Panc1 (cell line): ENCODE results near the gene CD55. TPM values are rescaled to one million over a fixed set of nuclear protein-coding genes. Genes with fewer than 3 reads are reported as not detected.

Experiments used
- ATAC-seq: fragments of 200-7000 bp; cut with Tn5 transposase; 2 replicates; pipeline ENCODE4 v1.9.1; 2020; ENCODE audit warnings: mild to moderate bottlenecking, moderate library complexity
- BruUV-seq: library from RNA; stranded (reverse); fragments of 400-500 nt; replicated peaks from 2 replicates; lab custom pipeline; 2021; lab: Mats Ljungman, UMichigan
- CTCF ChIA-PET: fragments of 300-600 bp; sonication (Branson Sonifier 250); formaldehyde crosslinking; loops from one replicate; lab custom pipeline; 2022; ENCODE audit warnings: antibody characterized with exemption; lab: Charles Lee
- POLR2A ChIA-PET: fragments of 300-600 bp; sonication (Branson Sonifier 250); formaldehyde crosslinking; loops from one replicate; lab custom pipeline; 2022; ENCODE audit warnings: antibody characterized with exemption; lab: Charles Lee
- DNase-seq: peaks from one replicate; pipeline ENCODE4 v3.0.0-alpha.2; 2010; ENCODE audit warnings: low read depth, low spot score
- H3K27ac ChIP-seq: 2 replicates; pipeline ENCODE4 v1.5.1; 2011; ENCODE audit warnings: mild to moderate bottlenecking, low read length, inconsistent platforms
- H3K27me3 ChIP-seq: fragments of 200-500 bp; sonication (Bioruptor generic); 2 replicates; pipeline ENCODE4 v1.6.0; 2014; ENCODE audit warnings: low read length, inconsistent platforms; ENCODE audit not compliant: control insufficient read depth, insufficient read depth
- H3K36me3 ChIP-seq: fragments of 200-500 bp; sonication (Bioruptor generic); 2 replicates; pipeline ENCODE4 v1.5.1; 2014; ENCODE audit warnings: inconsistent platforms, mild to moderate bottlenecking, low read length, moderate library complexity; ENCODE audit not compliant: control insufficient read depth, insufficient read depth
- H3K4me1 ChIP-seq: 2 replicates; pipeline ENCODE4 v1.5.1; 2011; ENCODE audit warnings: inconsistent platforms, mild to moderate bottlenecking, low read length, moderate library complexity; ENCODE audit not compliant: control insufficient read depth, insufficient read depth
- H3K4me3 ChIP-seq, 2 experiments: 2 replicates each; pipeline ENCODE4 v1.5.1; 2011 to 2012; ENCODE audit warnings: low read depth in 2 of 2, low read length in 2 of 2, mild to moderate bottlenecking in 2 of 2, inconsistent platforms in 1 of 2, moderate library complexity in 1 of 2
- H3K9me3 ChIP-seq: fragments of 200-500 bp; sonication (Bioruptor generic); 2 replicates; pipeline ENCODE4 v1.5.1; 2014; ENCODE audit warnings: low read depth, mild to moderate bottlenecking, inconsistent platforms, low read length, moderate library complexity; ENCODE audit not compliant: control insufficient read depth, insufficient read depth
- CTCF ChIP-seq: fragments of 450-650 bp; IDR thresholded peaks from 2 replicates; pipeline ENCODE4 v1.5.1; 2017; ENCODE audit warnings: mild to moderate bottlenecking
- POLR2AphosphoS5 ChIP-seq: IDR thresholded peaks from 2 replicates; pipeline ENCODE4 v1.6.1; 2012; ENCODE audit warnings: mild to moderate bottlenecking, low read depth, low read length, moderate library complexity
- REST ChIP-seq, 2 experiments: IDR thresholded peaks; 2 replicates each; pipeline ENCODE4 v1.6.1; 2011 to 2012; ENCODE audit warnings: low read depth in 2 of 2, control low read depth in 1 of 2, low read length in 1 of 2, mild to moderate bottlenecking in 1 of 2, moderate library complexity in 1 of 2; ENCODE audit not compliant: insufficient read depth in 1 of 2
- SIN3A ChIP-seq: IDR thresholded peaks from 2 replicates; pipeline ENCODE4 v1.6.1; 2012; ENCODE audit warnings: low read depth, mild to moderate bottlenecking, low read length, moderate library complexity, borderline replicate concordance; ENCODE audit not compliant: insufficient read depth
- TCF7L2 ChIP-seq: IDR thresholded peaks from 2 replicates; pipeline ENCODE4 v1.6.1; 2011; ENCODE audit warnings: mild to moderate bottlenecking, low read depth, low read length, inconsistent platforms
- in situ Hi-C: cut with HindIII; loops from 2 replicates; pipeline ENCODE4 v1.10.0; 2016; ENCODE audit warnings: low sequenced_read_pairs, low pct_unique_long_range_greater_than_20kb
- intact Hi-C: fragments of 100-400 bp; cut with micrococcal nuclease; formaldehyde crosslinking; loops from one replicate; pipeline ENCODE4 v1.10.0; 2022; ENCODE audit not compliant: unreplicated experiment
- total RNA-seq: library from RNA; stranded (reverse); gene quantifications from one replicate; pipeline ENCODE4 v1.2.1, GENCODE V29; 2021; ENCODE audit not compliant: unreplicated experiment

Gene CD55
- total RNA-seq, 1 experiment from 2014 or later: 12.1 TPM

DNA sequence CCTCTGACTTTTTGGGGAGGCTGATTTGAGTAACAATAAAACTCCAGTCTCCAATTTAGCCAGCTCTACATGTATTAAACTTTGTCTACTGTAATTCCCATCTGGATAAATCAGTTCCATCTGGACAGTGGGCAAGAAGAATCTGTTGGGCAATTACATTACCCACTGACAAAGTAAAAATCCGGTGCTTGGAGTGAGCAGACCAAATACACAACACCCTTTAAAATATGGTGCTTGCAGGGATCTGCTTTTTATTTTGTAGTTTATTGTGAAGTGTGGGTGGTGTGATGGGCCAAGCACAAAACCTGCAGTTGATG, 8.9 kb upstream of the CD55 start:
- no peak for DNase-seq
- intact Hi-C loops (no loop called here), in situ Hi-C loops (no loop called here)
- ChIA-PET CTCF (no interaction called here), POLR2A (no interaction called here)
- Histone ChIP-seq H3K4me3 (no peak overlapping the region), H3K9me3 (no peaks in the 10 kb centered on the region), H3K27me3 (no peaks in the 10 kb centered on the region), H3K36me3 (no peaks in the 10 kb centered on the region), H3K27ac (no peak overlapping the region), H3K4me1 (peaks cover 11% of the 10 kb centered on the region)
- BruUV-seq: no TSS peak
- no peak for ATAC-seq
- TF ChIP-seq REST (IDR thresholded peaks at IDR 0.05; ENCODE audit: insufficient read depth in 1 of 2, low read depth in 2 of 2, low read length in 1 of 2): no peak
- no peak for TF ChIP-seq POLR2AphosphoS5
- no peak for TF ChIP-seq SIN3A
- TF ChIP-seq CTCF: no peak
- TF ChIP-seq TCF7L2: no peak

DNA sequence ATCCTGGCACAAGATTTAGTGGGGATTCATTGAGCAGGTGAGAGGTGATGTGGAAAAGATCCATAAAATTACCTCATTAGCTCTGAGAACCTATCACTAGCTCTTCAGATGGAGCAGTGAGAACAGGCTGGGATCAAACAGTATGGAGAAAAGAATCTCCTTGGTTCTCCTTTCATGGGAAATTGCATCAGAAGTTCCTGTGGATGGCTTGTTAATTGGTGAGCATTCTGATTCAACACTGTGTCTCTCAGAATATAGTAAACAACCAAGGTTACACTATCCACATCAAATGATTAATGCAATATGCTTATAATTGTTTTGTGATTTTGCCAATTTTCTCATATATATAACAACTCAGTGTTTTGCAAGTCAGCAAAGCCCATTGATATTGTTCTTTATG, 8.3 kb upstream of the CD55 start:
- no peaks in the 10 kb centered on the region for H3K27me3 ChIP-seq
- no peaks in the 10 kb centered on the region for H3K9me3 ChIP-seq
- BruUV-seq: no TSS peak
- H3K4me1 ChIP-seq: peaks cover 11% of the 10 kb centered on the region
- H3K4me3 ChIP-seq: no peak overlapping the region
- ATAC-seq (no peak), DNase-seq (no peak)
- POLR2A ChIA-PET: no interaction called here
- intact Hi-C loops: no loop called here
- CTCF ChIA-PET: no interaction called here
- no peaks in the 10 kb centered on the region for H3K36me3 ChIP-seq
- in situ Hi-C loops: no loop called here
- no peak overlapping the region for H3K27ac ChIP-seq
- no peak for TF ChIP-seq TCF7L2

GRCh38 chr1:207314816-207315215, 6.7 kb upstream of the CD55 start:
- intact Hi-C loops: no loop called here
- no peaks in the 10 kb centered on the region for H3K36me3 ChIP-seq
- DNase-seq: no peak
- H3K4me3 ChIP-seq: no peak overlapping the region
- H3K27ac ChIP-seq: no peak overlapping the region
- no peaks in the 10 kb centered on the region for H3K9me3 ChIP-seq
- ChIA-PET POLR2A (no interaction called here), CTCF (no interaction called here)
- no peaks in the 10 kb centered on the region for H3K27me3 ChIP-seq
- peaks cover 5% of the 10 kb centered on the region; the same call in 1 of the 2 replicates for H3K4me1 ChIP-seq
- ATAC-seq: no peak
- BruUV-seq: no TSS peak
- in situ Hi-C loops: no loop called here
- TF ChIP-seq TCF7L2 (no peak), CTCF (no peak), SIN3A (no peak), REST (IDR thresholded peaks at IDR 0.05; ENCODE audit: insufficient read depth in 1 of 2, low read depth in 2 of 2, low read length in 1 of 2) (no peak), POLR2AphosphoS5 (no peak)
